Measurements from ENCODE around the gene NSD2. TPM values are rescaled to one million over a fixed set of nuclear protein-coding genes. Genes with fewer than 3 reads are reported as not detected.

NSD2 gene
- total RNA-seq, 1 donor from 2014 or later = 176 TPM

- Mint-ChIP-seq H3K4me3 (no peak overlapping the region), H3K9me3 (no peaks in the 10 kb centered on the region), H3K36me3 (peaks cover 38% of the 10 kb centered on the region), H3K27ac (no peak overlapping the region), H3K4me1 (no peaks in the 10 kb centered on the region), H3K27me3 (ENCODE audit: insufficient read depth, low read depth) (peaks cover 7% of the 10 kb centered on the region)
- H3K9ac ChIP-seq = no peak overlapping the region
- H3K79me2 ChIP-seq (ENCODE audit: low read depth) = no peaks in the 10 kb centered on the region
- no peak overlapping the region for H3K4me2 ChIP-seq
- no peak for TF ChIP-seq EZH2 (IDR thresholded peaks at IDR 0.05)
- no peak for TF ChIP-seq CTCF (IDR thresholded peaks at IDR 0.05)
- TF ChIP-seq EZH2phosphoT487 (IDR thresholded peaks at IDR 0.05) = no peak
- H2AFZ ChIP-seq (replicated peaks) = no peak overlapping the region
- no peak overlapping the region for H3K27ac ChIP-seq
- H3K4me1 ChIP-seq = no peaks in the 10 kb centered on the region
- H3K4me3 ChIP-seq = no peak overlapping the region
- no peaks in the 10 kb centered on the region for H3K27me3 ChIP-seq
- no peaks in the 10 kb centered on the region for H3K36me3 ChIP-seq
- no peaks in the 10 kb centered on the region for H3K9me3 ChIP-seq (ENCODE audit: low read depth)
- no peak for DNase-seq (ENCODE audit: low spot score)
- peaks cover 29% of the 10 kb centered on the region for H4K20me1 ChIP-seq (ENCODE audit: low read depth)
- H3F3A ChIP-seq (ENCODE audit: low read depth) = peaks cover 38% of the 10 kb centered on the region
These were observed 105.5 kb downstream of the NSD2 start for GRCh38 chr4:1976416-1977352.

- no peak overlapping the region for H3K9ac ChIP-seq
- DNase-seq (ENCODE audit: low spot score) = no peak
- no peaks in the 10 kb centered on the region for H3K79me2 ChIP-seq (ENCODE audit: low read depth)
- Mint-ChIP-seq H3K36me3 (peaks cover 36% of the 10 kb centered on the region), H3K27me3 (ENCODE audit: insufficient read depth, low read depth) (peaks cover 5% of the 10 kb centered on the region), H3K27ac (peak overlapping the region; percentile 17), H3K4me1 (no peaks in the 10 kb centered on the region), H3K4me3 (no peak overlapping the region), H3K9me3 (no peaks in the 10 kb centered on the region)
- H3K4me2 ChIP-seq = no peak overlapping the region
- no peak overlapping the region for H2AFZ ChIP-seq (replicated peaks)
- TF ChIP-seq CTCF (IDR thresholded peaks at IDR 0.05) (no peak), EZH2phosphoT487 (IDR thresholded peaks at IDR 0.05) (no peak), EZH2 (IDR thresholded peaks at IDR 0.05) (no peak)
- H3F3A ChIP-seq (ENCODE audit: low read depth) = peaks cover 49% of the 10 kb centered on the region
- H3K9me3 ChIP-seq (ENCODE audit: low read depth) = no peaks in the 10 kb centered on the region
- no peaks in the 10 kb centered on the region for H3K4me1 ChIP-seq
- H3K4me3 ChIP-seq = no peak overlapping the region
- H3K27me3 ChIP-seq = no peaks in the 10 kb centered on the region
- peaks cover 32% of the 10 kb centered on the region for H4K20me1 ChIP-seq (ENCODE audit: low read depth)
- H3K27ac ChIP-seq = no peak overlapping the region
- H3K36me3 ChIP-seq = peaks cover 3% of the 10 kb centered on the region
These were observed 107.0 kb downstream of the NSD2 start for GRCh38 chr4:1978226-1978625.

GRCh38 chr4:1978741-1979476, 107.7 kb downstream of the NSD2 start:
- Histone ChIP-seq H4K20me1 (ENCODE audit: low read depth) (peaks cover 32% of the 10 kb centered on the region), H3F3A (ENCODE audit: low read depth) (peaks cover 49% of the 10 kb centered on the region), H3K27me3 (no peaks in the 10 kb centered on the region), H3K36me3 (peaks cover 3% of the 10 kb centered on the region), H3K9ac (no peak overlapping the region), H3K9me3 (ENCODE audit: low read depth) (no peaks in the 10 kb centered on the region), H3K27ac (peak overlapping the region; percentile 53), H3K79me2 (ENCODE audit: low read depth) (no peaks in the 10 kb centered on the region), H3K4me2 (no peak overlapping the region), H2AFZ (replicated peaks) (no peak overlapping the region), H3K4me1 (no peaks in the 10 kb centered on the region), H3K4me3 (no peak overlapping the region)
- Mint-ChIP-seq H3K27me3 (ENCODE audit: insufficient read depth, low read depth) (peaks cover 5% of the 10 kb centered on the region), H3K36me3 (peaks cover 34% of the 10 kb centered on the region), H3K4me3 (no peak overlapping the region), H3K9me3 (no peaks in the 10 kb centered on the region), H3K4me1 (no peaks in the 10 kb centered on the region), H3K27ac (peak overlapping the region; percentile 17)
- DNase-seq (ENCODE audit: low spot score) = no peak
- TF ChIP-seq CTCF (IDR thresholded peaks at IDR 0.05) = no peak
- TF ChIP-seq EZH2 (IDR thresholded peaks at IDR 0.05) = no peak
- TF ChIP-seq EZH2phosphoT487 (IDR thresholded peaks at IDR 0.05) = no peak
